ENCODE data around the gene HECW1. TPM values are rescaled to one million over a fixed set of nuclear protein-coding genes. Genes with fewer than 3 reads are reported as not detected.

The HECW1 gene
- total RNA-seq, 1 experiment from 2014 or later, result 1.8 TPM

DNA sequence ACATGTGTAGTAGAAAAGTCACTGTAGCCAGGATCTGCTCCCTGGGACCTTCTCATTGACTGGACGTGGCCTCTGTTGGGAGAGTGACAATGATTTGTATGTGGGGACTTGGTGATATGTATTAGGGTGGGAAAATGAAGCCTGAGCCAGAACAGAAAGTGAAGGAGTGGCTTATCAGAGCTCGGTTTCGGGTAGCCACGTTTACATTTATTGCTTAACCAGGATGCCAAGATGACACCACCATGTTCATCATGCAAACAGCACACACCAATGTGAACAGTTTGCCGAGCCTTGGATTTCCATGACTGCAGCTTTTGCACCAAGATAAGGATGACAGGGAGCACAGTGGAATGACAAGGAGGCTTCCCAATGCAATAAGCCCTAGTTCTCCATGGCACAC, 357.7 kb downstream of the HECW1 start:
- H3K4me3 Mint-ChIP-seq (ENCODE audit: unreplicated experiment), result no peak overlapping the region
- no peaks in the 10 kb centered on the region for H3K27me3 Mint-ChIP-seq (ENCODE audit: insufficient read depth, unreplicated experiment)
- no peaks in the 10 kb centered on the region for H3K36me3 ChIP-seq (ENCODE audit: control insufficient read depth, insufficient read depth, low read length)
- H3K27ac Mint-ChIP-seq (ENCODE audit: unreplicated experiment), result no peak overlapping the region
- no peak for DNase-seq
- H3K4me1 Mint-ChIP-seq (ENCODE audit: low read depth, unreplicated experiment), result no peaks in the 10 kb centered on the region
- H3K9me3 Mint-ChIP-seq (ENCODE audit: unreplicated experiment), result no peaks in the 10 kb centered on the region
- H3K36me3 Mint-ChIP-seq (ENCODE audit: insufficient read depth, unreplicated experiment), result no peaks in the 10 kb centered on the region
- TF ChIP-seq, protein P1, sequence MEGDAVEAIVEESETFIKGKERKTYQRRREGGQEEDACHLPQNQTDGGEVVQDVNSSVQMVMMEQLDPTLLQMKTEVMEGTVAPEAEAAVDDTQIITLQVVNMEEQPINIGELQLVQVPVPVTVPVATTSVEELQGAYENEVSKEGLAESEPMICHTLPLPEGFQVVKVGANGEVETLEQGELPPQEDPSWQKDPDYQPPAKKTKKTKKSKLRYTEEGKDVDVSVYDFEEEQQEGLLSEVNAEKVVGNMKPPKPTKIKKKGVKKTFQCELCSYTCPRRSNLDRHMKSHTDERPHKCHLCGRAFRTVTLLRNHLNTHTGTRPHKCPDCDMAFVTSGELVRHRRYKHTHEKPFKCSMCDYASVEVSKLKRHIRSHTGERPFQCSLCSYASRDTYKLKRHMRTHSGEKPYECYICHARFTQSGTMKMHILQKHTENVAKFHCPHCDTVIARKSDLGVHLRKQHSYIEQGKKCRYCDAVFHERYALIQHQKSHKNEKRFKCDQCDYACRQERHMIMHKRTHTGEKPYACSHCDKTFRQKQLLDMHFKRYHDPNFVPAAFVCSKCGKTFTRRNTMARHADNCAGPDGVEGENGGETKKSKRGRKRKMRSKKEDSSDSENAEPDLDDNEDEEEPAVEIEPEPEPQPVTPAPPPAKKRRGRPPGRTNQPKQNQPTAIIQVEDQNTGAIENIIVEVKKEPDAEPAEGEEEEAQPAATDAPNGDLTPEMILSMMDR (IDR thresholded peaks at IDR 0.05; ENCODE audit: insufficient read depth in 1 of 2, low read depth in 1 of 2, low read length in 1 of 2, severe bottlenecking in 1 of 2, unreplicated experiment in 1 of 2), result no peak
- H3K4me3 ChIP-seq (ENCODE audit: low read depth, low read length), result no peak overlapping the region
- no TSS peak for BruUV-seq (replicated peaks)
- no peaks in the 10 kb centered on the region for H3K4me1 ChIP-seq
- intact Hi-C loops (cut with micrococcal nuclease; ENCODE audit: unreplicated experiment), result no loop called here
- no peaks in the 10 kb centered on the region for H3K9me3 ChIP-seq
- ChIA-PET POLR2A (no interaction called here), CTCF (no interaction called here)
- no peaks in the 10 kb centered on the region for H3K27me3 ChIP-seq (replicated peaks; ENCODE audit: control insufficient read depth, insufficient read depth, low read length)

GRCh38 chr7:43475983-43476382, 363.5 kb downstream of the HECW1 start:
- Mint-ChIP-seq H3K4me3 (ENCODE audit: unreplicated experiment) (no peak overlapping the region), H3K27ac (ENCODE audit: unreplicated experiment) (no peak overlapping the region), H3K36me3 (ENCODE audit: insufficient read depth, unreplicated experiment) (no peaks in the 10 kb centered on the region), H3K27me3 (ENCODE audit: insufficient read depth, unreplicated experiment) (no peaks in the 10 kb centered on the region), H3K4me1 (ENCODE audit: low read depth, unreplicated experiment) (peaks cover 12% of the 10 kb centered on the region), H3K9me3 (ENCODE audit: unreplicated experiment) (peaks cover 12% of the 10 kb centered on the region)
- DNase-seq, result no peak
- BruUV-seq (replicated peaks), result no TSS peak
- Histone ChIP-seq H3K9me3 (peaks cover 6% of the 10 kb centered on the region; the same call in 1 of the 2 replicates), H3K4me1 (no peaks in the 10 kb centered on the region), H3K27me3 (replicated peaks; ENCODE audit: control insufficient read depth, insufficient read depth, low read length) (no peaks in the 10 kb centered on the region), H3K36me3 (ENCODE audit: control insufficient read depth, insufficient read depth, low read length) (no peaks in the 10 kb centered on the region; the same call in 1 of the 2 replicates), H3K4me3 (ENCODE audit: low read depth, low read length) (no peak overlapping the region)
- ChIA-PET CTCF (no interaction called here), POLR2A (no interaction called here)
- TF ChIP-seq, protein P1 (IDR thresholded peaks at IDR 0.05; ENCODE audit: insufficient read depth in 1 of 2, low read depth in 1 of 2, low read length in 1 of 2, severe bottlenecking in 1 of 2, unreplicated experiment in 1 of 2), result no peak
- intact Hi-C loops (cut with micrococcal nuclease; ENCODE audit: unreplicated experiment), result no loop called here

GRCh38 chr7:43476896-43477295, 364.4 kb downstream of the HECW1 start:
- no peak for DNase-seq
- TF ChIP-seq, protein P1 (IDR thresholded peaks at IDR 0.05; ENCODE audit: insufficient read depth in 1 of 2, low read depth in 1 of 2, low read length in 1 of 2, severe bottlenecking in 1 of 2, unreplicated experiment in 1 of 2), result no peak
- peaks cover 13% of the 10 kb centered on the region for H3K4me1 Mint-ChIP-seq (ENCODE audit: low read depth, unreplicated experiment)
- peaks cover 6% of the 10 kb centered on the region; the same call in 1 of the 2 replicates for H3K9me3 ChIP-seq
- no peak overlapping the region for H3K4me3 Mint-ChIP-seq (ENCODE audit: unreplicated experiment)
- H3K27me3 ChIP-seq (replicated peaks; ENCODE audit: control insufficient read depth, insufficient read depth, low read length), result no peaks in the 10 kb centered on the region
- POLR2A ChIA-PET, result no interaction called here
- H3K4me3 ChIP-seq (ENCODE audit: low read depth, low read length), result no peak overlapping the region
- H3K4me1 ChIP-seq, result no peaks in the 10 kb centered on the region
- no peaks in the 10 kb centered on the region for H3K27me3 Mint-ChIP-seq (ENCODE audit: insufficient read depth, unreplicated experiment)
- no TSS peak for BruUV-seq (replicated peaks)
- H3K36me3 Mint-ChIP-seq (ENCODE audit: insufficient read depth, unreplicated experiment), result no peaks in the 10 kb centered on the region
- peaks cover 12% of the 10 kb centered on the region for H3K9me3 Mint-ChIP-seq (ENCODE audit: unreplicated experiment)
- no peak overlapping the region for H3K27ac Mint-ChIP-seq (ENCODE audit: unreplicated experiment)
- H3K36me3 ChIP-seq (ENCODE audit: control insufficient read depth, insufficient read depth, low read length), result no peaks in the 10 kb centered on the region; the same call in 1 of the 2 replicates
- CTCF ChIA-PET, result no interaction called here
- intact Hi-C loops (cut with micrococcal nuclease; ENCODE audit: unreplicated experiment), result no loop called here
